Panc1 (cell line): ENCODE results near the gene GPR37L1. TPM values are rescaled to one million over a fixed set of nuclear protein-coding genes. Genes with fewer than 3 reads are reported as not detected.
A peak's percentile ranks its signal among the peaks of the same experiment; 100 is the strongest.

ENCODE experiments used
- ATAC-seq: fragments of 200-7000 bp; cut with Tn5 transposase; 2 replicates; pipeline ENCODE4 v1.9.1; 2020; ENCODE audit warnings: mild to moderate bottlenecking, moderate library complexity
- BruUV-seq: library from RNA; stranded (reverse); fragments of 400-500 nt; replicated peaks from 2 replicates; lab custom pipeline; 2021; lab: Mats Ljungman, UMichigan
- CTCF ChIA-PET: fragments of 300-600 bp; sonication (Branson Sonifier 250); formaldehyde crosslinking; loops from one replicate; lab custom pipeline; 2022; ENCODE audit warnings: antibody characterized with exemption; lab: Charles Lee
- POLR2A ChIA-PET: fragments of 300-600 bp; sonication (Branson Sonifier 250); formaldehyde crosslinking; loops from one replicate; lab custom pipeline; 2022; ENCODE audit warnings: antibody characterized with exemption; lab: Charles Lee
- DNase-seq: peaks from one replicate; pipeline ENCODE4 v3.0.0-alpha.2; 2010; ENCODE audit warnings: low read depth, low spot score
- H3K27ac ChIP-seq: 2 replicates; pipeline ENCODE4 v1.5.1; 2011; ENCODE audit warnings: mild to moderate bottlenecking, low read length, inconsistent platforms
- H3K27me3 ChIP-seq: fragments of 200-500 bp; sonication (Bioruptor generic); 2 replicates; pipeline ENCODE4 v1.6.0; 2014; ENCODE audit warnings: low read length, inconsistent platforms; ENCODE audit not compliant: control insufficient read depth, insufficient read depth
- H3K36me3 ChIP-seq: fragments of 200-500 bp; sonication (Bioruptor generic); 2 replicates; pipeline ENCODE4 v1.5.1; 2014; ENCODE audit warnings: inconsistent platforms, mild to moderate bottlenecking, low read length, moderate library complexity; ENCODE audit not compliant: control insufficient read depth, insufficient read depth
- H3K4me1 ChIP-seq: 2 replicates; pipeline ENCODE4 v1.5.1; 2011; ENCODE audit warnings: inconsistent platforms, mild to moderate bottlenecking, low read length, moderate library complexity; ENCODE audit not compliant: control insufficient read depth, insufficient read depth
- H3K4me3 ChIP-seq, 2 experiments: 2 replicates each; pipeline ENCODE4 v1.5.1; 2011 to 2012; ENCODE audit warnings: low read depth in 2 of 2, low read length in 2 of 2, mild to moderate bottlenecking in 2 of 2, inconsistent platforms in 1 of 2, moderate library complexity in 1 of 2
- H3K9me3 ChIP-seq: fragments of 200-500 bp; sonication (Bioruptor generic); 2 replicates; pipeline ENCODE4 v1.5.1; 2014; ENCODE audit warnings: low read depth, mild to moderate bottlenecking, inconsistent platforms, low read length, moderate library complexity; ENCODE audit not compliant: control insufficient read depth, insufficient read depth
- POLR2AphosphoS5 ChIP-seq: IDR thresholded peaks from 2 replicates; pipeline ENCODE4 v1.6.1; 2012; ENCODE audit warnings: mild to moderate bottlenecking, low read depth, low read length, moderate library complexity
- SIN3A ChIP-seq: IDR thresholded peaks from 2 replicates; pipeline ENCODE4 v1.6.1; 2012; ENCODE audit warnings: low read depth, mild to moderate bottlenecking, low read length, moderate library complexity, borderline replicate concordance; ENCODE audit not compliant: insufficient read depth
- TCF7L2 ChIP-seq: IDR thresholded peaks from 2 replicates; pipeline ENCODE4 v1.6.1; 2011; ENCODE audit warnings: mild to moderate bottlenecking, low read depth, low read length, inconsistent platforms
- in situ Hi-C: cut with HindIII; loops from 2 replicates; pipeline ENCODE4 v1.10.0; 2016; ENCODE audit warnings: low sequenced_read_pairs, low pct_unique_long_range_greater_than_20kb
- intact Hi-C: fragments of 100-400 bp; cut with micrococcal nuclease; formaldehyde crosslinking; loops from one replicate; pipeline ENCODE4 v1.10.0; 2022; ENCODE audit not compliant: unreplicated experiment
- total RNA-seq: library from RNA; stranded (reverse); gene quantifications from one replicate; pipeline ENCODE4 v1.2.1, GENCODE V29; 2021; ENCODE audit not compliant: unreplicated experiment
- TF ChIP-seq, protein P1 (sequence below), 2 experiments: IDR thresholded peaks; 2 replicates each; pipeline ENCODE4 v1.6.1; 2011 to 2012; ENCODE audit warnings: low read depth in 2 of 2, control low read depth in 1 of 2, low read length in 1 of 2, mild to moderate bottlenecking in 1 of 2, moderate library complexity in 1 of 2; ENCODE audit not compliant: insufficient read depth in 1 of 2
- TF ChIP-seq, protein P2 (sequence below): fragments of 450-650 bp; IDR thresholded peaks from 2 replicates; pipeline ENCODE4 v1.5.1; 2017; ENCODE audit warnings: mild to moderate bottlenecking

GPR37L1 gene
- total RNA-seq, 1 experiment from 2014 or later = 0.44 TPM

DNA sequence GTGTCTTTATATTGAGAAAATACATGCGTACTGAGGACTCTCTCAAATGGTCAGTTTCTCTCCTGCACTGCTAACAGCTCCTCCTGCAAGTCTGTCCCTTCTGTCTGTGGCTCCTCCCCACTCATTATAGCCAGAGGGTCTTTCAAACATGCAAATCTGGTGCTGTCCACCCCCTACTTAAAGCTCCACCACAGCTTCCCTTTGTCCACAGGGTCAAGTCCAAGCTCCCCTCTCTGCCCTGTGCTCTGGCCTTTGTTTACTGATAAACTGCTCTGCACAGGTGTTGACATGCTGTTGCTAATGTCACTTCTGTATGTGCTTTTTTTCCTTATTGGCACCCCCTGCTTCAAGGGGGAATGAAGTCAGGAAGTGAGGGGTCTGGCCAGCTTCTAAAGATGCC lies 47.7 kb upstream of the GPR37L1 start:
- POLR2A ChIA-PET = no interaction called here
- H3K36me3 ChIP-seq = no peaks in the 10 kb centered on the region
- CTCF ChIA-PET = interaction anchor here (0.5 kb wide), 1 partner anchor 9 kb away, joined by 7 read pairs; no protein-coding TSS in a partner anchor
- in situ Hi-C loops = no loop called here
- no TSS peak for BruUV-seq
- no peak overlapping the region for H3K4me3 ChIP-seq
- no peak for DNase-seq
- H3K9me3 ChIP-seq = no peaks in the 10 kb centered on the region
- H3K27ac ChIP-seq = no peak overlapping the region; the same call in 1 of the 2 replicates
- TF ChIP-seq, protein P1, sequence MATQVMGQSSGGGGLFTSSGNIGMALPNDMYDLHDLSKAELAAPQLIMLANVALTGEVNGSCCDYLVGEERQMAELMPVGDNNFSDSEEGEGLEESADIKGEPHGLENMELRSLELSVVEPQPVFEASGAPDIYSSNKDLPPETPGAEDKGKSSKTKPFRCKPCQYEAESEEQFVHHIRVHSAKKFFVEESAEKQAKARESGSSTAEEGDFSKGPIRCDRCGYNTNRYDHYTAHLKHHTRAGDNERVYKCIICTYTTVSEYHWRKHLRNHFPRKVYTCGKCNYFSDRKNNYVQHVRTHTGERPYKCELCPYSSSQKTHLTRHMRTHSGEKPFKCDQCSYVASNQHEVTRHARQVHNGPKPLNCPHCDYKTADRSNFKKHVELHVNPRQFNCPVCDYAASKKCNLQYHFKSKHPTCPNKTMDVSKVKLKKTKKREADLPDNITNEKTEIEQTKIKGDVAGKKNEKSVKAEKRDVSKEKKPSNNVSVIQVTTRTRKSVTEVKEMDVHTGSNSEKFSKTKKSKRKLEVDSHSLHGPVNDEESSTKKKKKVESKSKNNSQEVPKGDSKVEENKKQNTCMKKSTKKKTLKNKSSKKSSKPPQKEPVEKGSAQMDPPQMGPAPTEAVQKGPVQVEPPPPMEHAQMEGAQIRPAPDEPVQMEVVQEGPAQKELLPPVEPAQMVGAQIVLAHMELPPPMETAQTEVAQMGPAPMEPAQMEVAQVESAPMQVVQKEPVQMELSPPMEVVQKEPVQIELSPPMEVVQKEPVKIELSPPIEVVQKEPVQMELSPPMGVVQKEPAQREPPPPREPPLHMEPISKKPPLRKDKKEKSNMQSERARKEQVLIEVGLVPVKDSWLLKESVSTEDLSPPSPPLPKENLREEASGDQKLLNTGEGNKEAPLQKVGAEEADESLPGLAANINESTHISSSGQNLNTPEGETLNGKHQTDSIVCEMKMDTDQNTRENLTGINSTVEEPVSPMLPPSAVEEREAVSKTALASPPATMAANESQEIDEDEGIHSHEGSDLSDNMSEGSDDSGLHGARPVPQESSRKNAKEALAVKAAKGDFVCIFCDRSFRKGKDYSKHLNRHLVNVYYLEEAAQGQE (IDR thresholded peaks at IDR 0.05; ENCODE audit: insufficient read depth in 1 of 2, low read depth in 2 of 2, low read length in 1 of 2) = no peak
- TF ChIP-seq TCF7L2 = no peak
- TF ChIP-seq POLR2AphosphoS5 = no peak
- TF ChIP-seq SIN3A = no peak
- TF ChIP-seq, protein P2, sequence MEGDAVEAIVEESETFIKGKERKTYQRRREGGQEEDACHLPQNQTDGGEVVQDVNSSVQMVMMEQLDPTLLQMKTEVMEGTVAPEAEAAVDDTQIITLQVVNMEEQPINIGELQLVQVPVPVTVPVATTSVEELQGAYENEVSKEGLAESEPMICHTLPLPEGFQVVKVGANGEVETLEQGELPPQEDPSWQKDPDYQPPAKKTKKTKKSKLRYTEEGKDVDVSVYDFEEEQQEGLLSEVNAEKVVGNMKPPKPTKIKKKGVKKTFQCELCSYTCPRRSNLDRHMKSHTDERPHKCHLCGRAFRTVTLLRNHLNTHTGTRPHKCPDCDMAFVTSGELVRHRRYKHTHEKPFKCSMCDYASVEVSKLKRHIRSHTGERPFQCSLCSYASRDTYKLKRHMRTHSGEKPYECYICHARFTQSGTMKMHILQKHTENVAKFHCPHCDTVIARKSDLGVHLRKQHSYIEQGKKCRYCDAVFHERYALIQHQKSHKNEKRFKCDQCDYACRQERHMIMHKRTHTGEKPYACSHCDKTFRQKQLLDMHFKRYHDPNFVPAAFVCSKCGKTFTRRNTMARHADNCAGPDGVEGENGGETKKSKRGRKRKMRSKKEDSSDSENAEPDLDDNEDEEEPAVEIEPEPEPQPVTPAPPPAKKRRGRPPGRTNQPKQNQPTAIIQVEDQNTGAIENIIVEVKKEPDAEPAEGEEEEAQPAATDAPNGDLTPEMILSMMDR = no peak
- no peaks in the 10 kb centered on the region for H3K27me3 ChIP-seq
- intact Hi-C loops = no loop called here
- no peak; the same call in 1 of the 2 replicates for ATAC-seq
- 0 out of 2 replicates have a peak, but pooled peaks cover 6% of the 10 kb centered on the region for H3K4me1 ChIP-seq

DNA sequence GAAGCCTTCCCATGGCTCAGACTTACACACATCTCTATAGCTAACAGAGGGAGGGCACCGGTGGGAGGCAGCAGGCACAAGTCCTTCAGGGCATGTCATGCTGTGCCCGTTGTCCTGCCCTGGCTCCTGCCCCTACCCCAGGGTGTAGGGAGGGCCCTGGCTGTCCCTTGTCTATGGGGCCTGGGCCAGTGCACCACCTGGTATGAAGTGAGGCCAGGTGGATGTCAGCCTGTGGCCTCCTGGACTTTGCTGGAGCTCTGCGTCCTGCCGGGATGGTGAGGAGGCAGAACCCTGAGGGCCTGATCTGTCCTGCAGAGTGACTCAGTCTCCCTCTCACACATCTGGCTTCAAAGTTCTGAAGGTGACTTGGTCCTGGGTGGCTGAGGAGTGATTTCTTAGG lies 47.3 kb upstream of the GPR37L1 start:
- no peaks in the 10 kb centered on the region for H3K9me3 ChIP-seq
- DNase-seq (no peak), ATAC-seq (peak; percentile 31; the same call in 1 of the 2 replicates)
- H3K27me3 ChIP-seq = no peaks in the 10 kb centered on the region
- no peaks in the 10 kb centered on the region for H3K36me3 ChIP-seq
- in situ Hi-C loops (no loop called here), intact Hi-C loops (no loop called here)
- CTCF ChIA-PET = interaction anchor here (0.5 kb wide), 1 partner anchor 9 kb away, joined by 7 read pairs; no protein-coding TSS in a partner anchor
- 0 out of 2 replicates have a peak, but pooled peaks cover 6% of the 10 kb centered on the region for H3K4me1 ChIP-seq
- no TSS peak for BruUV-seq
- POLR2A ChIA-PET = no interaction called here
- H3K4me3 ChIP-seq = no peak overlapping the region
- TF ChIP-seq SIN3A (no peak), TCF7L2 (no peak), POLR2AphosphoS5 (no peak)
- TF ChIP-seq, protein P2 = no peak
- TF ChIP-seq, protein P1 (IDR thresholded peaks at IDR 0.05; ENCODE audit: insufficient read depth in 1 of 2, low read depth in 2 of 2, low read length in 1 of 2) = no peak
- H3K27ac ChIP-seq = peak overlapping the region; percentile 1; the same call in 1 of the 2 replicates
